SK-N-SH (cell line): ENCODE data around the gene CANT1. TPM values are rescaled to one million over a fixed set of nuclear protein-coding genes. Genes with fewer than 3 reads are reported as not detected.
"Not testable (repeated sequence)": the region's sequence is repeated elsewhere in the genome, so short reads cannot be mapped to it uniquely, and the experiment has no call there.

Source experiments
- CTCF ChIA-PET: fragments of 300-600, 350-600 bp; formaldehyde crosslinking; extraction: SDS; loops from one replicate; lab custom pipeline; 2021; lab: Yijun Ruan, JAX
- POLR2A ChIA-PET: fragments of 350-600 bp; sonication (Branson Sonifier 250); formaldehyde crosslinking; extraction: SDS; loops from one replicate; lab custom pipeline; 2020; ENCODE audit warnings: antibody characterized with exemption, inconsistent platforms; lab: Yijun Ruan, JAX
- DNase-seq: peaks from one replicate; pipeline ENCODE4 v3.0.0; 2012
- H2AFZ ChIP-seq: fragments of 200-600 bp; sonication (generic); 2 replicates; pipeline ENCODE4 v1.8.1; 2016; ENCODE audit warnings: antibody characterized with exemption, mild to moderate bottlenecking, low read depth
- H3F3A ChIP-seq: fragments of 200-600 bp; sonication (generic); replicated peaks from 2 replicates; pipeline ENCODE3; 2016; ENCODE audit warnings: antibody characterized with exemption, mild to moderate bottlenecking; ENCODE audit not compliant: insufficient read depth
- H3K27ac ChIP-seq, 2 experiments: fragments of 200-500 bp in 1 of 2; fragments of 200-600 bp in 1 of 2; sonication (Bioruptor generic) in 1 of 2; sonication (generic), shearing (Covaris generic) in 1 of 2; 2 replicates each; pipeline versions ENCODE4 v1.5.1 to v1.6.1; 2014 to 2016; ENCODE audit warnings: low read depth in 2 of 2, inconsistent platforms in 1 of 2, low read length in 1 of 2, mild to moderate bottlenecking in 1 of 2, mixed read lengths in 1 of 2
- H3K27me3 ChIP-seq: fragments of 200-600 bp; sonication (generic), shearing (Covaris generic); 2 replicates; pipeline ENCODE4 v1.6.1; 2016; ENCODE audit warnings: mixed run types; ENCODE audit not compliant: insufficient read depth
- H3K36me3 ChIP-seq, 2 experiments: fragments of 200-500 bp in 1 of 2; fragments of 200-600 bp in 1 of 2; sonication (Bioruptor generic) in 1 of 2; sonication (generic) in 1 of 2; replicated peaks in 1 of 2; 2 replicates each; pipeline versions ENCODE3 to v1.5.1; 2014 to 2016; ENCODE audit warnings: low read length in 1 of 2, mild to moderate bottlenecking in 1 of 2; ENCODE audit not compliant: insufficient read depth in 2 of 2, control insufficient read depth in 1 of 2
- H3K4me1 ChIP-seq, 2 experiments: fragments of 200-500 bp in 1 of 2; fragments of 200-600 bp in 1 of 2; sonication (Bioruptor generic) in 1 of 2; sonication (generic), shearing (Covaris generic) in 1 of 2; 2 replicates each; pipeline versions ENCODE4 v1.5.1 to v1.6.1; 2014 to 2016; ENCODE audit warnings: low read depth in 1 of 2, low read length in 1 of 2, mixed run types in 1 of 2; ENCODE audit not compliant: insufficient read depth in 2 of 2, control insufficient read depth in 1 of 2
- H3K4me2 ChIP-seq: fragments of 200-600 bp; sonication (generic), shearing (Covaris generic); 2 replicates; pipeline ENCODE4 v1.6.1; 2017; ENCODE audit warnings: mixed run types
- H3K4me3 ChIP-seq, 2 experiments: fragments of 200-500 bp in 1 of 2; fragments of 200-600 bp in 1 of 2; sonication (Bioruptor generic) in 1 of 2; sonication (generic), shearing (Covaris generic) in 1 of 2; 2 replicates each; pipeline versions ENCODE4 v1.5.1 to v1.8.1; 2014 to 2016; ENCODE audit warnings: low read depth in 2 of 2, inconsistent platforms in 1 of 2, low read length in 1 of 2, mild to moderate bottlenecking in 1 of 2, mixed read lengths in 1 of 2, moderate library complexity in 1 of 2
- H3K79me2 ChIP-seq: fragments of 200-600 bp; sonication (generic); 2 replicates; pipeline ENCODE4 v1.8.1; 2017; ENCODE audit warnings: mild to moderate bottlenecking; ENCODE audit not compliant: insufficient read depth
- H3K9ac ChIP-seq: fragments of 200-600 bp; sonication (generic); 2 replicates; pipeline ENCODE4 v1.6.1; 2017; ENCODE audit warnings: mixed run types
- H3K9me2 ChIP-seq: fragments of 200-600 bp; sonication (generic); 2 replicates; pipeline ENCODE4 v1.6.1; 2017; ENCODE audit warnings: mixed run types
- H3K9me3 ChIP-seq: fragments of 200-600 bp; sonication (generic); 2 replicates; pipeline ENCODE4 v1.6.1; 2017; ENCODE audit warnings: mixed run types, mild to moderate bottlenecking, moderate library complexity
- H4K20me1 ChIP-seq: fragments of 200-600 bp; sonication (generic); 2 replicates; pipeline ENCODE4 v1.6.1; 2017; ENCODE audit warnings: mild to moderate bottlenecking, mixed run types; ENCODE audit not compliant: insufficient read depth
- EZH2phosphoT487 ChIP-seq: fragments of 200-600 bp; sonication (generic); IDR thresholded peaks from 2 replicates; pipeline ENCODE4 v1.6.1; 2017; ENCODE audit warnings: low read depth, mixed run types, mild to moderate bottlenecking, antibody characterized with exemption, moderate library complexity, borderline replicate concordance
- FOSL2 ChIP-seq: IDR thresholded peaks from 2 replicates; pipeline ENCODE4 v1.4.0; 2012; ENCODE audit warnings: low read depth, mild to moderate bottlenecking, moderate library complexity, borderline replicate concordance
- GATA2 ChIP-seq: sonication (generic); formaldehyde crosslinking; IDR thresholded peaks from 2 replicates; pipeline ENCODE4 v1.5.0; 2020; ENCODE audit warnings: mild to moderate bottlenecking, missing genetic modification reagents
- NFIC ChIP-seq: IDR thresholded peaks from 2 replicates; pipeline ENCODE4 v1.4.0; 2012; ENCODE audit warnings: borderline replicate concordance
- NRF1 ChIP-seq: IDR thresholded peaks from 2 replicates; pipeline ENCODE4 v1.6.1; 2012; ENCODE audit warnings: low read depth, mild to moderate bottlenecking, low read length
- RAD21 ChIP-seq: IDR thresholded peaks from 2 replicates; pipeline ENCODE4 v1.6.1; 2012; ENCODE audit warnings: mild to moderate bottlenecking, low read length
- REST ChIP-seq: IDR thresholded peaks from 2 replicates; pipeline ENCODE4 v1.6.1; 2012; ENCODE audit warnings: mild to moderate bottlenecking, low read depth, low read length, moderate library complexity
- RFX5 ChIP-seq: IDR thresholded peaks from 2 replicates; pipeline ENCODE4 v1.6.1; 2012; ENCODE audit warnings: mild to moderate bottlenecking, improper control_type of control experiment, low read length
- RXRA ChIP-seq: IDR thresholded peaks from 2 replicates; pipeline ENCODE4 v1.4.0; 2012; ENCODE audit warnings: low read depth, mild to moderate bottlenecking, borderline replicate concordance
- SMC3 ChIP-seq: IDR thresholded peaks from 2 replicates; pipeline ENCODE4 v1.6.1; 2012; ENCODE audit warnings: low read depth, low read length, improper control_type of control experiment
- TAF1 ChIP-seq: IDR thresholded peaks from 2 replicates; pipeline ENCODE4 v1.6.1; 2012; ENCODE audit warnings: low read depth, mild to moderate bottlenecking, low read length, moderate library complexity, borderline replicate concordance
- TEAD4 ChIP-seq: IDR thresholded peaks from 2 replicates; pipeline ENCODE4 v1.4.0; 2012; ENCODE audit warnings: mild to moderate bottlenecking, borderline replicate concordance; ENCODE audit not compliant: insufficient read depth
- USF1 ChIP-seq: IDR thresholded peaks from 2 replicates; pipeline ENCODE4 v1.4.0; 2012; ENCODE audit warnings: low read depth, borderline replicate concordance
- USF2 ChIP-seq: fragments of 150-350 bp; IDR thresholded peaks from 2 replicates; pipeline ENCODE4 v1.6.1; 2017; ENCODE audit warnings: antibody characterized with exemption, low read length, low read depth, borderline replicate concordance
- YY1 ChIP-seq: IDR thresholded peaks from 2 replicates; pipeline ENCODE4 v1.4.0; 2012; ENCODE audit warnings: low read depth, mild to moderate bottlenecking
- WGBS: methylation state at CpG from one replicate; pipeline ENCODE4 v1.1.6; 2017; ENCODE audit warnings: low lambda C conversion rate; 5-methylcytosine and 5-hydroxymethylcytosine counted together
- polyA plus RNA-seq, 3 experiments: library from polyadenylated mRNA; depleted of rRNA; stranded (reverse); fragments of >200 nt; gene quantifications; 2 replicates each; pipeline ENCODE4 v1.2.3, GENCODE V29; 2012
- TF ChIP-seq, protein P1 (sequence below): IDR thresholded peaks from 2 replicates; pipeline ENCODE4 v1.4.0; 2012; ENCODE audit warnings: low read depth

The CANT1 gene
- polyA plus RNA-seq, 1 of the 3 experiments (the other 2 are of a cell fraction) = 87.4 TPM

DNA sequence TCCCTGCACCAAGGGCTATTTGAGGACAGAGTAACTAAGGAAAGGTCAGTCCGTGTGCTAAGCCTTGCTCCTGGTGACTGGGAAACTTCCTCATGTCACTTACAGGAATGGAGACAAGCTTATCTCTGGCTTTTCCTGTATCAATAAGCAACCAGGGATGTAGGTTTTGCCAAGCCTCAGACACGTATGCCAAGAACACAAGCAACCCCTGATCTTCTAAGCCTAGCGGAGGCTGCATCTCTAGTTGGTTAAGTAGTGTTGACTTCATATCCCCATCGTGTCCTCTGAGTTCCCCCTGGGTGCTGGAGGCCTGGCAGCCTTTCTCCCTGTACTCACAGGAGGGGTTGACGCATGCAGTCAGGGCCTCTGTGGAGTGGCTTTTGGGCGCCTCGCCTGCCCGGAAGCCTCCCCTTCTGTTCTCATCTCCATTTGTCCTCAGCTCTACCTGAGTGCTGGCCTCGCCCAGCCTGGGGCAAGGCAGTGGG lies 13.0 kb upstream of the CANT1 start:
- Histone ChIP-seq H3K27me3 (no peaks in the 10 kb centered on the region), H3K9ac (no peak overlapping the region), H2AFZ (no peak overlapping the region), H3F3A (no peaks in the 10 kb centered on the region), H3K4me1 (peaks cover 24 to 39% of the 10 kb centered on the region in 2 experiments), H3K79me2 (no peaks in the 10 kb centered on the region), H3K4me3 (no peak overlapping the region), H3K27ac (no peak overlapping the region), H3K4me2 (no peak overlapping the region), H3K9me3 (no peaks in the 10 kb centered on the region), H3K36me3 (no peaks in the 10 kb centered on the region), H4K20me1 (no peaks in the 10 kb centered on the region), H3K9me2 (no peaks in the 10 kb centered on the region)
- CTCF ChIA-PET = interaction anchor here (0.7 to 22.0 kb wide), 12 partner anchors 10 to 507 kb away, joined by 3 to 405 read pairs (median 6); no protein-coding TSS in a partner anchor
- POLR2A ChIA-PET = interaction anchor here (0.9 kb wide), 1 partner anchor 13 kb away, joined by 3 read pairs; the partner anchor contains the start of gene CANT1
- DNase-seq = no peak
- WGBS = 97% methylated on average over 9 of the region's 9 CpGs
- no peak for TF ChIP-seq GATA2 (CRISPR knock-in tag)
- no peak for TF ChIP-seq RXRA
- no peak for TF ChIP-seq USF2
- no peak for TF ChIP-seq FOSL2
- TF ChIP-seq RAD21 = no peak
- TF ChIP-seq EZH2phosphoT487 = no peak
- TF ChIP-seq TAF1 = no peak
- no peak for TF ChIP-seq NFIC
- no peak for TF ChIP-seq YY1
- TF ChIP-seq SMC3 = no peak
- TF ChIP-seq RFX5 = no peak
- TF ChIP-seq USF1 = no peak
- no peak for TF ChIP-seq REST
- TF ChIP-seq NRF1 = no peak
- TF ChIP-seq, protein P1, sequence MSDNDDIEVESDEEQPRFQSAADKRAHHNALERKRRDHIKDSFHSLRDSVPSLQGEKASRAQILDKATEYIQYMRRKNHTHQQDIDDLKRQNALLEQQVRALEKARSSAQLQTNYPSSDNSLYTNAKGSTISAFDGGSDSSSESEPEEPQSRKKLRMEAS = no peak
- TF ChIP-seq TEAD4 = no peak

GRCh38 chr17:79021929-79022328 lies 12.4 kb upstream of the CANT1 start:
- H3K9ac ChIP-seq, H3K9me2 ChIP-seq, H3K27ac ChIP-seq, H3F3A ChIP-seq, H3K79me2 ChIP-seq, H3K36me3 ChIP-seq, DNase-seq, H3K4me3 ChIP-seq, H4K20me1 ChIP-seq, H3K4me2 ChIP-seq, H2AFZ ChIP-seq, H3K9me3 ChIP-seq, H3K27me3 ChIP-seq: not testable (repeated sequence)
- ChIA-PET CTCF (interaction anchor here (0.7 to 22.0 kb wide), 13 partner anchors 10 to 506 kb away, joined by 3 to 405 read pairs (median 5); partner anchors contain the start of gene ENGASE), POLR2A (interaction anchor here (0.7 kb wide), 1 partner anchor 23 kb away, joined by 4 read pairs; no protein-coding TSS in a partner anchor)
- 97% methylated on average over 2 of the region's 2 CpGs for WGBS
- peaks cover 18 to 32% of the 10 kb centered on the region in 2 experiments; a peak in 3 of 4 replicates for H3K4me1 ChIP-seq
